ENCODE data around the gene GMDS.

DNA sequence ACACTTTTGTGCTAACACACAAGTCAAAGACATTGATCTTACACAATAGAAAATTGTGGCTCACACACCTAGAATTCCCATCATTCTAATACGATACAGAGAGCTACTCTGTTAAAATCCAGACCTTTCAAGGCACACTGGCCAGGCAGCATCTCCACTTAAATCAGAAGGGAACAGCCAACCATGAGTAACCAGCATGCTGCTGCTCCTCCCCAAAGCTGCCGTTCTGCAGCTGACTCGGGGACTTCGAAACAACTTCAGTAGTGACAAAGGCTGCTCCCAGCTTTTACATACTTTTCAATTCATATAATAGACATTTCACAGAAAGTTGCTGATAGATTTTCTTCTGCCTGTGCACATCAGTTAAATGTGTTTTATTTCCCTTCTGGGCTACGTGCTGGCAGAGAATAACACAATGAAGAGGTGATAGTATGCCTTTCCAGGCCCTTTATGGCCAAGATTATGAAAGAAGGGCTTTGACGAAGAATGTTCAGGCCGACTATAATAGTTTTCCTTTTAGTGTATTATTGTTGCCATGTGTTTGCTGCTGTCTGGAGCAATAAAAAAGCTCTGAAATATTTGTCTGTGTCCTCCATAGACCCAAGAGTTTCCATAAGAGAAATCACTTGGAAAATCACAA lies 159.0 kb downstream of the GMDS start:
- TF ChIP-seq RFX5 (IDR thresholded peaks at IDR 0.05; ENCODE audit: low read depth, low read length) = no peak
- TF ChIP-seq SMC3 (IDR thresholded peaks at IDR 0.05; ENCODE audit: low read depth, low read length) = no peak
- TF ChIP-seq CHD1 (IDR thresholded peaks at IDR 0.05; ENCODE audit: low read depth, low read length) = no peak
